Naive thymus-derived CD4-positive, alpha-beta T cell (primary cell): ENCODE measurements around the gene RFX5. TPM values are rescaled to one million over a fixed set of nuclear protein-coding genes. Genes with fewer than 3 reads are reported as not detected.

Source experiments
- ATAC-seq: fragments of 150-1000 bp; cut with Tn5 transposase; 2 replicates; pipeline ENCODE4 v1.10.0; 2021; ENCODE audit warnings: mild to moderate bottlenecking, moderate library complexity
- CTCF ChIA-PET: fragments of 350-600 bp; sonication (Branson Sonifier 250); formaldehyde crosslinking; loops from one replicate; lab custom pipeline; 2021; ENCODE audit warnings: antibody characterized with exemption; lab: Charles Lee
- POLR2A ChIA-PET: fragments of 350-600 bp; sonication (Branson Sonifier 250); formaldehyde crosslinking; loops from one replicate; lab custom pipeline; 2021; ENCODE audit warnings: antibody characterized with exemption, inconsistent platforms; lab: Charles Lee
- DNase-seq, 9 donors: peaks; one replicate each; pipeline versions ENCODE4 v3.0.0 to v3.0.0-alpha.2; 2020 to 2022; ENCODE audit warnings: mixed read lengths in 1 of 9
- H3K27ac ChIP-seq: one replicate; pipeline ENCODE4 v1.7.0; 2013; ENCODE audit warnings: mild to moderate bottlenecking, low read depth, low read length, moderate library complexity
- H3K27me3 ChIP-seq, 2 donors: one replicate each; pipeline ENCODE4 v1.7.0; 2013; ENCODE audit warnings: low read length in 2 of 2, mild to moderate bottlenecking in 2 of 2, moderate library complexity in 2 of 2; ENCODE audit not compliant: control insufficient read depth in 2 of 2, insufficient read depth in 2 of 2
- H3K36me3 ChIP-seq, 3 experiments: 1 replicate in 2 of 3; 2 replicates in 1 of 3; pipeline ENCODE4 v1.7.0; 2013; ENCODE audit warnings: low read length in 3 of 3, mild to moderate bottlenecking in 3 of 3, moderate library complexity in 1 of 3; ENCODE audit not compliant: insufficient read depth in 3 of 3, control insufficient read depth in 2 of 3
- H3K4me1 ChIP-seq, 2 donors: one replicate each; pipeline ENCODE4 v1.7.0; 2013; ENCODE audit warnings: low read length in 2 of 2, mild to moderate bottlenecking in 2 of 2, moderate library complexity in 1 of 2; ENCODE audit not compliant: control insufficient read depth in 2 of 2, insufficient read depth in 2 of 2
- H3K4me3 ChIP-seq: 2 replicates; pipeline ENCODE4 v1.7.0; 2013; ENCODE audit warnings: mild to moderate bottlenecking, low read length
- H3K9me3 ChIP-seq, 3 experiments: 1 replicate in 2 of 3; 2 replicates in 1 of 3; pipeline ENCODE4 v1.7.0; 2013; ENCODE audit warnings: low read length in 3 of 3; ENCODE audit not compliant: control insufficient read depth in 2 of 3
- H3K27ac Mint-ChIP-seq, 9 donors: one replicate each; pipeline ENCODE4 v1.8.0; 2020 to 2022; ENCODE audit warnings: mixed read lengths in 9 of 9, mild to moderate bottlenecking in 8 of 9, moderate library complexity in 5 of 9, inconsistent platforms in 2 of 9
- H3K27me3 Mint-ChIP-seq, 5 donors: one replicate each; pipeline ENCODE4 v1.8.0; 2021 to 2022; ENCODE audit warnings: mixed read lengths in 5 of 5, mild to moderate bottlenecking in 1 of 5
- H3K36me3 Mint-ChIP-seq, 5 donors: one replicate each; pipeline ENCODE4 v1.8.0; 2020 to 2022; ENCODE audit warnings: mixed read lengths in 5 of 5, mild to moderate bottlenecking in 3 of 5, inconsistent platforms in 1 of 5
- H3K4me1 Mint-ChIP-seq, 7 donors: one replicate each; pipeline ENCODE4 v1.8.0; 2020 to 2022; ENCODE audit warnings: mixed read lengths in 7 of 7, mild to moderate bottlenecking in 3 of 7, inconsistent platforms in 1 of 7
- H3K4me3 Mint-ChIP-seq, 10 donors: one replicate each; pipeline ENCODE4 v1.8.0; 2020 to 2022; ENCODE audit warnings: mild to moderate bottlenecking in 10 of 10, mixed read lengths in 10 of 10, moderate library complexity in 6 of 10, inconsistent platforms in 2 of 10
- H3K9me3 Mint-ChIP-seq, 11 donors: one replicate each; pipeline ENCODE4 v1.8.0; 2020 to 2022; ENCODE audit warnings: mixed read lengths in 11 of 11, mild to moderate bottlenecking in 4 of 11, inconsistent platforms in 1 of 11, moderate library complexity in 1 of 11
- intact Hi-C, 2 donors: fragments of 100-400 bp; cut with micrococcal nuclease; formaldehyde crosslinking; loops; one replicate each; pipeline ENCODE4 v1.15.1; 2023
- polyA plus RNA-seq, 2 donors: library from polyadenylated mRNA; unstranded; fragments of 300-500 nt; fragmentation: Illumina TruSeq; gene quantifications; one replicate each; pipeline ENCODE4 v1.2.3, GENCODE V29; 2021
- total RNA-seq, 6 experiments: library from RNA in 5 of 6; stranded (reverse) in 5 of 6; gene quantifications; 1 replicate in 5 of 6; 2 replicates in 1 of 6; pipeline ENCODE4 v1.2.3 and lab custom pipeline; 2021 to 2026

RFX5 gene
- total and polyA plus RNA-seq, 7 experiments from 2014 or later = 26.6 to 89.3 (median 64.7) TPM

DNA sequence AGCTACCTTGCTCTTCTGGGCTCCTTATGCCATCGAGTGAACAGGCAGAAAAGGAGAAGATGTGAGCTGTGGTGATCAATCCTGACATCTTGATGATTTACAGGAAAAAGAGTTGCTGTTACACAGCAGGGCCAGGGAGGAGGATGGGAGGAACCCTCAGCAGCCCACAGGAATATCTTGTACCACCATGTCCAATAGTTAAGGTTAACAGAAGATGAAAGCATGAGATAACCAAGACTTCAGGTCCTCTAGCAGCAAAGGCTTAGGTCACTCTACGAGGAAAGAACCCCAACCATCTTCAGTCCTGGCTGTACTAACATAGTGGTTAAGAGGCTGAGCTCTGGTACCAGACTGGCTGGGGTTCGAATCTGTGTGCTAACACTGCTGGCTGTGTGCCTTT is 37.5 kb upstream of the RFX5 start:
- Mint-ChIP-seq H3K36me3 (no peaks in the 10 kb centered on the region), H3K9me3 (no peaks in the 10 kb centered on the region), H3K4me1 (no peaks in the 10 kb centered on the region), H3K4me3 (no peak overlapping the region), H3K27ac (no peak overlapping the region), H3K27me3 (peaks cover 0 to 4% (median 0%) of the 10 kb centered on the region in 5 donors)
- intact Hi-C loops = no loop called here
- ATAC-seq (no peak), DNase-seq (no peak)
- Histone ChIP-seq H3K4me1 (no peaks in the 10 kb centered on the region), H3K9me3 (no peaks in the 10 kb centered on the region), H3K36me3 (no peaks in the 10 kb centered on the region), H3K27me3 (no peaks in the 10 kb centered on the region), H3K27ac (no peak overlapping the region), H3K4me3 (no peak overlapping the region)
- CTCF ChIA-PET = interaction anchor here (0.8 kb wide), 1 partner anchor 21 kb away, joined by 3 read pairs; no protein-coding TSS in a partner anchor
- POLR2A ChIA-PET = no interaction called here

DNA sequence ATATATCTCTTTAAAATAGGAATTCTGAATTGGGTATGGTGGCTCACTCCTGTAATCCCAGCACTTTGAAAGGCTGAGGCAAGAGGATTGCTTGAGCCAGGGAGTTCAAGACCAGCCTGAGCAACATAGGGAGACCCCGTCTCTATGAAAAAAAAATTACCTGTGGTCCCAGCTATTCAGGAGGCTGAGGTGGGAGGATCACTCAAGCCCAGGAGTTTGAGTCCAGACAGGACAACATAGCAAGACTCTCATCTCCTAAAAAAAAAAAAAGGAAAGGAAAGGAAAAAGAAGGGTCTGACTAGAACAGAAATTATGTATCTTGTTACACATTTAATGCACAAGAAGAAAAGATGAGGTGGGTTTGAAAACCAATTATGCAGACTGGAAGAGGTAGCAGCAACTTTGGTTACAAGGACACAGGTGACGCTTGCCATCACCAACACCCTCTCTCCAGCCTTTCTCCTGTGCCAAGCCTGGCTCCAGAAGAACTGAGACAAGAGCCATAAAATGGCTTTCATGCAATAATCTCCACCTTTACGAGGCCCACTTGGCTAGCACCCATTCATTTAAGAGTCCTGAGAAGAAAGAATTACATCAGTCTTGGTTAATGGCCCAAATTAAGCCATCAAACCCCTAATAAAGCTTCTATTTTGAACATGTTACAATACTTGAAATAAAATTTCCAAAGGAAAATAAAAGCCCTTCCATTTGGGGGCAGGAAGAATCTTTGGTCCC is 30.3 kb upstream of the RFX5 start:
- ChIA-PET POLR2A (no interaction called here), CTCF (no interaction called here)
- DNase-seq = no peak
- Mint-ChIP-seq H3K4me1 (peaks cover 0 to 4% (median 0%) of the 10 kb centered on the region in 7 donors), H3K9me3 (no peaks in the 10 kb centered on the region), H3K27ac (no peak overlapping the region), H3K36me3 (no peaks in the 10 kb centered on the region), H3K27me3 (peaks cover 0 to 22% (median 0%) of the 10 kb centered on the region in 5 donors), H3K4me3 (no peak overlapping the region)
- Histone ChIP-seq H3K4me1 (no peaks in the 10 kb centered on the region), H3K4me3 (no peak overlapping the region), H3K9me3 (no peaks in the 10 kb centered on the region), H3K27me3 (no peaks in the 10 kb centered on the region), H3K27ac (no peak overlapping the region), H3K36me3 (no peaks in the 10 kb centered on the region)
- intact Hi-C loops = no loop called here
- ATAC-seq = no peak

DNA sequence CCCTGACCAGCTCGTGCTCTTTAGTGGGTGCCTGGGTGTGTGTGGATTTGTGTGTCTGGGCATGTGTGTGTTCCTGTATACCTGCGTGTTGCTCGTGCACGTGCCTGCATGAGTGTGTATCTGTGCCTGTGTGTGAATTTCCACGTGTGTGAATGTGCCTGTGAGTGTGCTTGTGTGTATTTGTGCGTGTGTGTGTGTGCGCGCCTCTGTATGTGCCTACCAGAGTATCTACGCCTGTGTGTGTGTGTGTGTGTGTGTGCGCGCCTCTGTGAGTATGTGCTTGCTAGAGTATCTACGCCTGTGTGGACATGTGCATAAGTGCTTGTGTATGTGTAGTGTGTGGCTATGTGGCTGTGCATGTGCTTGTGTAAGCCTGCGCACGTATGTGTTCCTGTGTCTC is 26.1 kb upstream of the RFX5 start:
- peaks cover 0 to 19% (median 0%) of the 10 kb centered on the region in 5 donors for H3K27me3 Mint-ChIP-seq
- no peak overlapping the region for H3K4me3 Mint-ChIP-seq
- DNase-seq = no peak
- no peak overlapping the region for H3K27ac ChIP-seq
- intact Hi-C loops = no loop called here
- no peaks in the 10 kb centered on the region for H3K36me3 Mint-ChIP-seq
- H3K27ac Mint-ChIP-seq = no peak overlapping the region
- H3K9me3 ChIP-seq = no peaks in the 10 kb centered on the region
- ATAC-seq = no peak
- H3K27me3 ChIP-seq = no peaks in the 10 kb centered on the region
- H3K9me3 Mint-ChIP-seq = no peaks in the 10 kb centered on the region
- no peak overlapping the region for H3K4me3 ChIP-seq
- peaks cover 0 to 6% (median 0%) of the 10 kb centered on the region in 7 donors for H3K4me1 Mint-ChIP-seq
- ChIA-PET CTCF (no interaction called here), POLR2A (no interaction called here)
- no peaks in the 10 kb centered on the region for H3K4me1 ChIP-seq
- no peaks in the 10 kb centered on the region for H3K36me3 ChIP-seq

DNA sequence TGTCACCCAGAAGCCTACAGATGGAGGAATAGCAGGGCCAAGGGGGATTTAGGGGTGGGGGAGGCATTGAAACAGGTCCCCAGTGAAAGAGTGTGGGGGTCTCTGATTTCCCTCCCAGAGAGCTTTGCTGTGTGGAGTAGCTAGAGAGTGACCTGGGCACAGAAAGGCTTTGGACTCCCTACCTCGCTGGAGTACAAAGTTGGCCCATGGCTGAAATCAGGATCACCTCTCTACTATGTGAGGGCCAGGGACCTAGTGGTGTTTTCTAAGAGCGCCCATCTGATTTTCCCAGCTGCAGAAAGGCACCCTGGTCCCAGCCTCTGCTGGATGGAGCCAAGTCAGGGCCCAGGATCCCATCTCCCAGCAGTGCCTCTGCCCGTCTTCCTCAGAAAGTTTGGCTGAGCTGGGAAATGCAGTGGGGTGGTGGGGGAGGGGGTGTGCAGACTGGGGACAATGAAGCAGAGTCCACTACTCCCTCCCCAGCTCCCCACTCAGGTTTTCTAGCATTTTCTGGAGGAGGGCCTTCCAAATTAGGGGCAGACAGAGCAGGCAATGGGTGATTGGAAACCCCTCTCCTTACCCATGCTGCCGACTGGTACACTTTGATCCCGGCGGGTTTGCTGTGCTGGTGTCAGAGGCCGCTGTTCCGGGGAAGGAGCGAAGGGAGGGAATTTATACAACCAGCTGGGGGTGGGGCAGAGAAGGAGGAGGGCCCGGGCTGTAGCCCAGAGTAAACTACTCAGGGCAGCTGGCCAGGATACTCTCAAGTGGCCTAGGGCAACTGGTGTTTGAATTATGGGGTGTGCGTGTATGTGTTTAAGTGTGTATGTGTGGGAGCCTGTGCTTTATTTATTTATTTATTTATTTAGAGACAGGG is 25.2 kb upstream of the RFX5 start, which contains the start of gene SELENBP1:
Gene SELENBP1, minus strand, starts transcription at position 648 of the 877 bp plus-strand sequence. Its CDS starts 64 bp downstream, at position 584.
- no peak within 1 kb of the TSS for H3K27ac ChIP-seq
- H3K36me3 Mint-ChIP-seq = no peaks in the 10 kb centered on the region
- POLR2A ChIA-PET = no interaction called here
- H3K9me3 Mint-ChIP-seq = no peaks in the 10 kb centered on the region
- no peaks in the 10 kb centered on the region for H3K27me3 ChIP-seq
- H3K27ac Mint-ChIP-seq = peak within 1 kb of the TSS in 2 of 9 donors; percentile 51 to 63
- intact Hi-C loops = no loop called here
- no peaks in the 10 kb centered on the region for H3K36me3 ChIP-seq
- CTCF ChIA-PET = no interaction called here
- H3K27me3 Mint-ChIP-seq = peaks cover 0 to 11% (median 0%) of the 10 kb centered on the region in 5 donors
- H3K9me3 ChIP-seq = no peaks in the 10 kb centered on the region
- H3K4me3 ChIP-seq = no peak within 1 kb of the TSS
- ATAC-seq (no peak), DNase-seq (no peak)
- H3K4me1 Mint-ChIP-seq = peaks cover 0 to 6% (median 0%) of the 10 kb centered on the region in 7 donors
- H3K4me1 ChIP-seq = no peaks in the 10 kb centered on the region
- H3K4me3 Mint-ChIP-seq = no peak within 1 kb of the TSS

DNA sequence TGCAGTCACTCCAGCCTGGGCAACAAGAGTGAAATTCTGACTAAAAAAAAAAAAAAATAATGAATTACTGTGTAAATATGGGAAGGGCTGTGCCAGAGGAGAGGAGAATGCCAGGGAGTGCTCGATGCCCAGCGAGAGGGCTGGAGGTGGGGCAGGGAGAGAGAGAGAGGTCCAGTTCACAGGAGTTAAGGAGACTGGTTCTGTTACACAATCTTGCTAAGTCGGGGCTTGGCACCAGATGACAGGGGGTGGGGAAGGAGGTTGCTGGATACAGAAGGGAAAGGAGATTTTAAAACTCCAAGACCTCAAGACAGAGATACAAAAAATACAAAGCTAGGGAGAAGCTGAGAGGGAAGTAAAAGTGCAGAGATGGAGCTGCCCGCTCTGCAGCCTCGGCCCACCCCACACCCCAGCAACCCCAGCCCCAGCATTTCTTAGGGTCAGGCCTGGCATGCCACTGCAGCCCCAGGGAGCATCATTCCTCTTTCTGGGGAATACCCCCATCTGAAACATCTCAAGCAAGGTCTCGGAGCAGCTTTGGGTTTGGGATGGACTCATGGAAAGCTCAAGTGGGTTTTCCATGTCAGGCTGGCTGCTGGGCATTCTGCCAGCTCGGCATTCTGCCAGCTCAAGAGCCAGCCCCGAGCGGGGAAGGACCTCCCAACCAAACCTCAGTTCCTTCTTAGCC is 24.5 kb upstream of the RFX5 start:
- Histone ChIP-seq H3K27ac (no peak overlapping the region), H3K27me3 (no peaks in the 10 kb centered on the region), H3K4me3 (no peak overlapping the region), H3K9me3 (no peaks in the 10 kb centered on the region), H3K36me3 (no peaks in the 10 kb centered on the region), H3K4me1 (no peaks in the 10 kb centered on the region)
- ChIA-PET POLR2A (no interaction called here), CTCF (no interaction called here)
- Mint-ChIP-seq H3K4me1 (peaks cover 0 to 6% (median 0%) of the 10 kb centered on the region in 7 donors), H3K9me3 (no peaks in the 10 kb centered on the region), H3K36me3 (no peaks in the 10 kb centered on the region), H3K27ac (peak overlapping the region in 2 of 9 donors; percentile 51 to 63), H3K4me3 (no peak overlapping the region), H3K27me3 (peaks cover 0 to 8% (median 0%) of the 10 kb centered on the region in 5 donors)
- intact Hi-C loops = no loop called here
- no peak for DNase-seq
- ATAC-seq = no peak

DNA sequence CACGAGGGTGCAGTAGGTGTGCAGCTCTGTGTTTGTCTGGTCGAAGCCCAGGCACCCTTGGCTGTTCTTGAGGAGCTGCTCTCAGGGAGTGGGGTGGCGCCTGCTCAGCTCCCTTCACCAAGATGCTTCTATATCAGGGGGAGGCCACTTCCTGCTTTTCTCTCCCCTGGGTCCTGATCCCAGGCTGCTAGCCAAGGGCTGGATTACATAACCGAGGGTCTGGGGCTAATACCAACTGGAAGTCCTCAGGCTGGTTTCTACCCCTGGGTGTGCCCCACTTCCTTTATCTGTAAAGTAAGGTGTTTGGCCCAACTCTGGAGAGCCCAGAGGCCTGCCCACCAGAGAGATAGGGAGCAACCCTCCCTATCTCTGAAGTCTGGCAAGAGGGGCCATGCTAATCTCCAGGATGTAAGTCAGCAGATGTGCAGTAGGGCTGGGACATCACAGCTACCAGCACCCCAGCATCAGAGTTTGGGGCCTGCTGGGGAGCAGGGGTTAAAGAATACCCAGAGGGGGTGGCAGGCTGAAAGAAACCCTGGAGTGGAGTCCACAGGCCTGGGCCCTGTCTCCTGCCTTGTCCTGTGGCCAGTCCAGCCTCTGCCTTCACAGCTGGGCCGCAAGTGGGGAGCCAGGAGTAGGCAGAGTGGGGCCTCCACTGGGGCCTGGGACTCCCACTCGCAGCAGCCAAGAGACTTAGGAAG is 23.3 kb upstream of the RFX5 start:
- intact Hi-C loops = no loop called here
- Histone ChIP-seq H3K9me3 (no peaks in the 10 kb centered on the region), H3K27ac (no peak overlapping the region), H3K36me3 (no peaks in the 10 kb centered on the region), H3K4me1 (no peaks in the 10 kb centered on the region), H3K4me3 (no peak overlapping the region), H3K27me3 (no peaks in the 10 kb centered on the region)
- H3K27me3 Mint-ChIP-seq = peaks cover 0 to 6% (median 0%) of the 10 kb centered on the region in 5 donors
- ChIA-PET CTCF (interaction anchor here (0.8 kb wide), 1 partner anchor 30 kb away, joined by 4 read pairs; no protein-coding TSS in a partner anchor), POLR2A (no interaction called here)
- peak; percentile 14 for ATAC-seq
- no peak overlapping the region for H3K27ac Mint-ChIP-seq
- H3K36me3 Mint-ChIP-seq = no peaks in the 10 kb centered on the region
- peaks cover 0 to 6% (median 0%) of the 10 kb centered on the region in 7 donors for H3K4me1 Mint-ChIP-seq
- H3K9me3 Mint-ChIP-seq = no peaks in the 10 kb centered on the region
- no peak overlapping the region for H3K4me3 Mint-ChIP-seq
- DNase-seq = no peak
